Kidney epithelial cell (primary cell): ENCODE measurements around the gene ZC3H12A. TPM values are rescaled to one million over a fixed set of nuclear protein-coding genes. Genes with fewer than 3 reads are reported as not detected.

ENCODE experiments used
- DNase-seq: peaks from one replicate; pipeline ENCODE4 v3.0.0-alpha.2; 2010; ENCODE audit warnings: low read depth
- H3K27me3 ChIP-seq: 2 replicates; pipeline ENCODE4 v1.6.0; 2011; ENCODE audit warnings: low read length; ENCODE audit not compliant: control insufficient read depth, insufficient read depth
- H3K36me3 ChIP-seq: 2 replicates; pipeline ENCODE4 v1.5.1; 2011; ENCODE audit warnings: low read length; ENCODE audit not compliant: control insufficient read depth, insufficient read depth
- H3K4me3 ChIP-seq: 2 replicates; pipeline ENCODE4 v1.5.1; 2011; ENCODE audit warnings: low read depth, mild to moderate bottlenecking, control low read depth, low read length
- total RNA-seq: library from RNA; depleted of rRNA; stranded (reverse); fragments of >200 nt; gene quantifications from 2 replicates; pipeline ENCODE4 v1.2.3, GENCODE V29; 2015
- TF ChIP-seq, protein P1 (sequence below): IDR thresholded peaks from 2 replicates; pipeline ENCODE4 v1.5.1; 2011; ENCODE audit warnings: mild to moderate bottlenecking, moderate library complexity, low read length, control low read depth, inconsistent platforms; ENCODE audit not compliant: insufficient read depth, poor library complexity, severe bottlenecking

Gene ZC3H12A
- total RNA-seq, result 34.2 and 38.3 TPM in 2 replicates

- Histone ChIP-seq H3K27me3 (no peaks in the 10 kb centered on the region), H3K4me3 (peak within 1 kb of the TSS; percentile 78), H3K36me3 (peaks cover 1% of the 10 kb centered on the region)
- DNase-seq, result no peak
- TF ChIP-seq, protein P1, sequence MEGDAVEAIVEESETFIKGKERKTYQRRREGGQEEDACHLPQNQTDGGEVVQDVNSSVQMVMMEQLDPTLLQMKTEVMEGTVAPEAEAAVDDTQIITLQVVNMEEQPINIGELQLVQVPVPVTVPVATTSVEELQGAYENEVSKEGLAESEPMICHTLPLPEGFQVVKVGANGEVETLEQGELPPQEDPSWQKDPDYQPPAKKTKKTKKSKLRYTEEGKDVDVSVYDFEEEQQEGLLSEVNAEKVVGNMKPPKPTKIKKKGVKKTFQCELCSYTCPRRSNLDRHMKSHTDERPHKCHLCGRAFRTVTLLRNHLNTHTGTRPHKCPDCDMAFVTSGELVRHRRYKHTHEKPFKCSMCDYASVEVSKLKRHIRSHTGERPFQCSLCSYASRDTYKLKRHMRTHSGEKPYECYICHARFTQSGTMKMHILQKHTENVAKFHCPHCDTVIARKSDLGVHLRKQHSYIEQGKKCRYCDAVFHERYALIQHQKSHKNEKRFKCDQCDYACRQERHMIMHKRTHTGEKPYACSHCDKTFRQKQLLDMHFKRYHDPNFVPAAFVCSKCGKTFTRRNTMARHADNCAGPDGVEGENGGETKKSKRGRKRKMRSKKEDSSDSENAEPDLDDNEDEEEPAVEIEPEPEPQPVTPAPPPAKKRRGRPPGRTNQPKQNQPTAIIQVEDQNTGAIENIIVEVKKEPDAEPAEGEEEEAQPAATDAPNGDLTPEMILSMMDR, result no peak
Observed at GRCh38 chr1:37474046-37474696, at the start of gene ZC3H12A. ZC3H12A (plus strand) TSS chr1:37474580; CDS start chr1:37475497, 917 bp downstream.

- no peaks in the 10 kb centered on the region for H3K27me3 ChIP-seq
- TF ChIP-seq, protein P1, result no peak
- H3K36me3 ChIP-seq, result no peaks in the 10 kb centered on the region
- H3K4me3 ChIP-seq, result no peak overlapping the region
- no peak for DNase-seq
Observed at GRCh38 chr1:37425221-37425620, 49.2 kb upstream of the ZC3H12A start.

GRCh38 chr1:37429029-37429428 is 45.4 kb upstream of the ZC3H12A start:
- Histone ChIP-seq H3K4me3 (no peak overlapping the region), H3K27me3 (peaks cover 13% of the 10 kb centered on the region), H3K36me3 (no peaks in the 10 kb centered on the region)
- DNase-seq, result no peak
- TF ChIP-seq, protein P1, result no peak

GRCh38 chr1:37430103-37430985 is 44.0 kb upstream of the ZC3H12A start:
- Histone ChIP-seq H3K36me3 (no peaks in the 10 kb centered on the region), H3K4me3 (no peak overlapping the region), H3K27me3 (peaks cover 17% of the 10 kb centered on the region)
- TF ChIP-seq, protein P1, result no peak
- DNase-seq, result no peak

- H3K27me3 ChIP-seq, result peaks cover 19% of the 10 kb centered on the region
- TF ChIP-seq, protein P1, result no peak
- no peak overlapping the region for H3K4me3 ChIP-seq
- DNase-seq, result no peak
- no peaks in the 10 kb centered on the region for H3K36me3 ChIP-seq
Observed at GRCh38 chr1:37432716-37433115, 41.7 kb upstream of the ZC3H12A start.
